Activated T-helper 1 cell treated with anti-CD3 and anti-CD28 coated beads, Interleukin-12 subunit alpha, Interleukin-12 subunit beta, Interleukin-2, Interleukin-4 antibody, amounts not matched to agents 30 ng/mL and 10 ng/mL and 1 ng/mL, durations not matched to agents 14 hours and 24 hours and 36 hours (primary cell): ENCODE results near the gene USHBP1. TPM values are rescaled to one million over a fixed set of nuclear protein-coding genes. Genes with fewer than 3 reads are reported as not detected.

ENCODE experiments used
- DNase-seq: peaks from one replicate; pipeline ENCODE4 v3.0.0; 2021; ENCODE audit warnings: low spot score
- H3K27ac Mint-ChIP-seq: one replicate; pipeline ENCODE4 v1.8.0; 2021; ENCODE audit warnings: mild to moderate bottlenecking, mixed read lengths
- H3K27me3 Mint-ChIP-seq: one replicate; pipeline ENCODE4 v1.8.0; 2022; ENCODE audit warnings: mild to moderate bottlenecking, moderate library complexity, mixed read lengths; ENCODE audit not compliant: insufficient read depth
- H3K36me3 Mint-ChIP-seq: one replicate; pipeline ENCODE4 v1.8.0; 2021; ENCODE audit warnings: low read depth, mixed read lengths
- H3K4me1 Mint-ChIP-seq: one replicate; pipeline ENCODE4 v1.8.0; 2021; ENCODE audit warnings: low read depth, mixed read lengths
- H3K4me3 Mint-ChIP-seq: one replicate; pipeline ENCODE4 v1.8.0; 2021; ENCODE audit warnings: mild to moderate bottlenecking, moderate library complexity, mixed read lengths
- H3K9me3 Mint-ChIP-seq: one replicate; pipeline ENCODE4 v1.8.0; 2021; ENCODE audit warnings: mixed read lengths
- intact Hi-C: fragments of 100-400 bp; cut with micrococcal nuclease; formaldehyde crosslinking; loops from one replicate; pipeline ENCODE4 v1.15.1; 2024
- total RNA-seq: library from RNA; stranded (reverse); gene quantifications from 2 replicates; pipeline ENCODE4 v1.2.3, GENCODE V29; 2022

USHBP1 gene
- total RNA-seq, 1 donor from 2014 or later = 0.26 TPM

DNA sequence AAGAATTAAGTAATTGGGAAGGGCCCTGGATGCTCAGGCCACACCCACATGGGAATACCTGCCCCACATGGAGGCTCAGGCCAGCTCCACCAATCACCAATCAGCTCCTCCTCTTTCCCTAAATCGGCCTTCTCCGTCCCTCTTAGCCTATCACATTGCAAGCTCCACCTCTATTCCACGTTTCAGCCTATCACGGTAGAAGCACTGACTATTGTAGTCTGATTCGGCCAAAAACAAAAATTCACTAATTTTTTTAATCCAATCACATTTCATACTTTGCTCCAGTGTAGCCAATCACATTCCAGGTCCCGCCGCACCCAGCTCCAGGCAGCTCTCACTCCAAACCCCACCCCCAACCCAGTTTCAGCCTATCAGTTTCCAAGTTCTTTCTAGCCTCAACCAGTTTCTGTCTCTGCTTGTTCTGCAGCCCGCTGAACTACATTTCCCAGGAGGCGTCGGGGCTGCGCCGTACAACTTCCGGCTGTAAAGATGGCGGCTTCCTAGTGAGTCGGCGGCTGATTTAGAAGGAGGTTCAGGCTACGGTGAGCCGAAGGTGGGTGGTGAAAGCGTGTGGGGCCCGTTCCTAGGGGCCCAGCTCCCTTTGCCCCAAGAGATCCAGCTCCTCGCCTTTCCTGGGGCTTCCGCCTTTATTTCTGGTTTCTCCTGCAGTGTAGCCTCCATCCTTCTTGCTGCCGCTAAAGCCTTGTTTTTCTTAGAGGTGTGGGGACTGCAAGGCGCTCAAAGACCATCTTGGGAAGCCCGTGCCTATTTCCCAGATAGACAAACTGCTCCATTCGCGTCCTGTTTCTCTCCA is 2.6 kb upstream of the USHBP1 start, which contains the start of gene BABAM1:
BABAM1 (plus strand) TSS at position 469 of the 814 bp plus-strand sequence. CDS start 1,364 bp downstream, outside the sequence.
- H3K27ac Mint-ChIP-seq = peak within 1 kb of the TSS; percentile 96
- H3K4me1 Mint-ChIP-seq = peaks cover 16% of the 10 kb centered on the region
- H3K9me3 Mint-ChIP-seq = no peaks in the 10 kb centered on the region
- no peaks in the 10 kb centered on the region for H3K27me3 Mint-ChIP-seq
- H3K4me3 Mint-ChIP-seq = peak within 1 kb of the TSS; percentile 89
- DNase-seq = peak; percentile 96
- intact Hi-C loops = loop anchor here (1.0 to 2.0 kb wide), 13 partner anchors 12 to 695 kb away; partner anchors contain the start of genes ANO8, DDA1, HAUS8 and MRPL34
- peaks cover 3% of the 10 kb centered on the region for H3K36me3 Mint-ChIP-seq

DNA sequence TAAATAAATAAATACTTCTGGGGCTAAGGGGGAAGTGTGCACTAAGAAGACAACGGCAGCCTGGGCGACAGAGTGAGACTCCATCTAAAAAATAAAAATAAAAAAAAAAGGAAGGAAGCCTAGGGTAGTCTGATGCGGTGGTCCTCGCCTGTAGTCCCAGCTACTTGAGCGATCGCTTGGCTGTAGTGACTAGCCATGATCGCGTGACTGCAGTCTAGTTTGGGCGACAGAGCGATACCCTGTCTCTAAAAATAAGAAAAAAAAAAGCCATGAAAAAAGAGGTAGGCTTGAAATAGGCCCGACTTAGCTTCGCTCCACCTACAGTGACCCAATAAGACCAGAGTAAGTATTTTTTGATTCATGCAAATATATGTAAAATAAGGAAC is 2.0 kb upstream of the USHBP1 start:
- intact Hi-C loops = loop anchor here (2.0 kb wide), 1 partner anchor 32 kb away; no protein-coding TSS in a partner anchor
- peaks cover 3% of the 10 kb centered on the region for H3K36me3 Mint-ChIP-seq
- H3K4me3 Mint-ChIP-seq = peak overlapping the region; percentile 89
- H3K4me1 Mint-ChIP-seq = peaks cover 16% of the 10 kb centered on the region
- H3K27ac Mint-ChIP-seq = peak overlapping the region; percentile 96
- no peak for DNase-seq
- H3K27me3 Mint-ChIP-seq = no peaks in the 10 kb centered on the region
- H3K9me3 Mint-ChIP-seq = no peaks in the 10 kb centered on the region

GRCh38 chr19:17266026-17266425 is 1.5 kb upstream of the USHBP1 start:
- Mint-ChIP-seq H3K4me3 (no peak overlapping the region), H3K9me3 (no peaks in the 10 kb centered on the region), H3K36me3 (peaks cover 3% of the 10 kb centered on the region), H3K27me3 (no peaks in the 10 kb centered on the region), H3K27ac (no peak overlapping the region), H3K4me1 (peaks cover 17% of the 10 kb centered on the region)
- intact Hi-C loops = loop anchor here (2.0 kb wide), 1 partner anchor 31 kb away; no protein-coding TSS in a partner anchor
- no peak for DNase-seq

GRCh38 chr19:17263712-17264640 is 569 bp downstream of the USHBP1 start:
- no peaks in the 10 kb centered on the region for H3K36me3 Mint-ChIP-seq
- H3K9me3 Mint-ChIP-seq = no peaks in the 10 kb centered on the region
- H3K27ac Mint-ChIP-seq = no peak overlapping the region
- no peak for DNase-seq
- H3K4me1 Mint-ChIP-seq = peaks cover 23% of the 10 kb centered on the region
- intact Hi-C loops = no loop called here
- no peaks in the 10 kb centered on the region for H3K27me3 Mint-ChIP-seq
- no peak overlapping the region for H3K4me3 Mint-ChIP-seq

GRCh38 chr19:17262557-17262956 is 2.0 kb downstream of the USHBP1 start:
- Mint-ChIP-seq H3K4me3 (no peak overlapping the region), H3K9me3 (no peaks in the 10 kb centered on the region), H3K4me1 (peaks cover 18% of the 10 kb centered on the region), H3K36me3 (no peaks in the 10 kb centered on the region), H3K27me3 (no peaks in the 10 kb centered on the region), H3K27ac (no peak overlapping the region)
- intact Hi-C loops = no loop called here
- DNase-seq = no peak

DNA sequence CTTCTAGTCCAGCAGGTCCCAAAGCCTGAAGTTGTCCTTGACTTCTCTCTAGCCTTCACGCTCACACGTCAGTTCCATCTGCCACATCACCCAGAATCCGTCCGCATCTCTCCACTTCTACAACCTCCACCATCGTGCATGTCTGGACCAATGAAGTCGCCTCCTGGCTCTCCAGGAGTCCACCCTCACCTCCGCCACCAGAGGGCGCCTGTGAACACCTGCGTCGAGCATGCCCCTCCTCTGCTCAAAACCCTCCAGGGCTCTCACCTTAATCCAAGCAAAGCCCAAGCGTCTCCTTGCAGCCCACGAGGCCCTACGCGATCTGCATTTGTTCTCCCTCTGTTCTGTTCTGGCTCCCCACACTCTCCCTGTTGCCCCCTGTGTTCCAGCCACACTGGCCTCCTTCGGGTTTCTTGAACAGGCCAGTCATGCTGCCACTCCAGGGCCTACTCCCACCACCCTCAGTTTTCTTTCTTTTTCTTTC is 3.7 kb downstream of the USHBP1 start:
- Mint-ChIP-seq H3K27ac (no peak overlapping the region), H3K4me3 (no peak overlapping the region), H3K9me3 (no peaks in the 10 kb centered on the region), H3K27me3 (no peaks in the 10 kb centered on the region), H3K36me3 (no peaks in the 10 kb centered on the region), H3K4me1 (peaks cover 12% of the 10 kb centered on the region)
- intact Hi-C loops = loop anchor here (1.0 kb wide), 2 partner anchors 21 to 194 kb away; no protein-coding TSS in a partner anchor
- DNase-seq = peak; percentile 80

GRCh38 chr19:17259934-17260333 is 4.6 kb downstream of the USHBP1 start:
- H3K4me1 Mint-ChIP-seq = peaks cover 11% of the 10 kb centered on the region
- intact Hi-C loops = loop anchor here (1.0 kb wide), 2 partner anchors 22 to 193 kb away; no protein-coding TSS in a partner anchor
- DNase-seq = no peak
- no peaks in the 10 kb centered on the region for H3K36me3 Mint-ChIP-seq
- H3K9me3 Mint-ChIP-seq = no peaks in the 10 kb centered on the region
- H3K27ac Mint-ChIP-seq = no peak overlapping the region
- H3K27me3 Mint-ChIP-seq = no peaks in the 10 kb centered on the region
- no peak overlapping the region for H3K4me3 Mint-ChIP-seq

GRCh38 chr19:17259118-17259780 is 5.3 kb downstream of the USHBP1 start:
- H3K4me1 Mint-ChIP-seq = peaks cover 7% of the 10 kb centered on the region
- no peak for DNase-seq
- no peaks in the 10 kb centered on the region for H3K9me3 Mint-ChIP-seq
- H3K27ac Mint-ChIP-seq = no peak overlapping the region
- H3K36me3 Mint-ChIP-seq = no peaks in the 10 kb centered on the region
- intact Hi-C loops = no loop called here
- no peak overlapping the region for H3K4me3 Mint-ChIP-seq
- no peaks in the 10 kb centered on the region for H3K27me3 Mint-ChIP-seq

DNA sequence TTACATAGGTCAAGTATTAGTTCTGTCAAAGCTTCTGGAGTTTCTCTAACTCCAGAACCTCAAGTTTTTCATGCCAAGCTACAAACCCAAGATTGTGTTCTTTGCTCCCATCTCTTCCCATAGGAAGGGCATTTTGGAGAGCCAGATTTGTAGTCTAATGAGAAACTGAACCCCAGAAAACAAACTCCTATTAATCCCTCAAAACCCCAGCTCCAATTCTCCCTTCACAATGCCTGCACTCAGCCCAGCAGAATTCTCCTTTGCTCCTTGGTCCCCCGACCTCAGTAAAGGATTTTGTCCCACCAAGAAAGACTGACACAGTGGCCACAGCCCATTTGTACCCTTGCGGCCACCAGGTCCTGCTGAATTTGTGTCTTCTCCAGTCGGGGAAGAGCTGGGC is 8.4 kb downstream of the USHBP1 start:
- H3K27me3 Mint-ChIP-seq = no peaks in the 10 kb centered on the region
- H3K27ac Mint-ChIP-seq = no peak overlapping the region
- no peaks in the 10 kb centered on the region for H3K9me3 Mint-ChIP-seq
- intact Hi-C loops = no loop called here
- H3K4me3 Mint-ChIP-seq = no peak overlapping the region
- no peaks in the 10 kb centered on the region for H3K36me3 Mint-ChIP-seq
- peaks cover 7% of the 10 kb centered on the region for H3K4me1 Mint-ChIP-seq
- no peak for DNase-seq

- H3K27me3 Mint-ChIP-seq = no peaks in the 10 kb centered on the region
- no peak overlapping the region for H3K27ac Mint-ChIP-seq
- no peaks in the 10 kb centered on the region for H3K36me3 Mint-ChIP-seq
- no peaks in the 10 kb centered on the region for H3K4me1 Mint-ChIP-seq
- DNase-seq = no peak
- H3K9me3 Mint-ChIP-seq = no peaks in the 10 kb centered on the region
- H3K4me3 Mint-ChIP-seq = no peak overlapping the region
- intact Hi-C loops = no loop called here
These were observed 9.4 kb downstream of the USHBP1 start for GRCh38 chr19:17255150-17255621.

- intact Hi-C loops = no loop called here
- no peak for DNase-seq
- no peaks in the 10 kb centered on the region for H3K36me3 Mint-ChIP-seq
- no peaks in the 10 kb centered on the region for H3K27me3 Mint-ChIP-seq
- H3K9me3 Mint-ChIP-seq = no peaks in the 10 kb centered on the region
- no peaks in the 10 kb centered on the region for H3K4me1 Mint-ChIP-seq
- no peak overlapping the region for H3K27ac Mint-ChIP-seq
- H3K4me3 Mint-ChIP-seq = no peak overlapping the region
These were observed 9.9 kb downstream of the USHBP1 start for GRCh38 chr19:17254636-17255035.

GRCh38 chr19:17249887-17250548 is 14.5 kb downstream of the USHBP1 start:
- Mint-ChIP-seq H3K36me3 (no peaks in the 10 kb centered on the region), H3K27ac (no peak overlapping the region), H3K27me3 (peaks cover 8% of the 10 kb centered on the region), H3K9me3 (no peaks in the 10 kb centered on the region), H3K4me1 (no peaks in the 10 kb centered on the region), H3K4me3 (no peak overlapping the region)
- intact Hi-C loops = loop anchor here (5.0 kb wide), 1 partner anchor 42 kb away; no protein-coding TSS in a partner anchor
- no peak for DNase-seq
